Small intestine (tissue), 7 donors: ENCODE data around the gene THSD4. TPM values are rescaled to one million over a fixed set of nuclear protein-coding genes. Genes with fewer than 3 reads are reported as not detected.
A peak's percentile ranks its signal among the peaks of the same experiment; 100 is the strongest.
"Not testable (repeated sequence)": the region's sequence is repeated elsewhere in the genome, so short reads cannot be mapped to it uniquely, and the experiment has no call there.

Source experiments
- DNase-seq, 2 donors: peaks; one replicate each; pipeline versions ENCODE4 v3.0.0 to v3.0.0-alpha.2; 2013
- FAIRE-seq: peaks from 2 replicates; lab custom pipeline; 2012; peaks lifted over from hg19 to GRCh38; lab: Jason Lieb, UNC
- H3K27ac ChIP-seq, 3 donors: one replicate each; pipeline ENCODE4 v1.5.1; 2013; ENCODE audit warnings: low read length in 2 of 3, mild to moderate bottlenecking in 2 of 3, control low read depth in 1 of 3, inconsistent platforms in 1 of 3, low read depth in 1 of 3, moderate library complexity in 1 of 3
- H3K27me3 ChIP-seq, 3 donors: one replicate each; pipeline ENCODE4 v1.6.1; 2013; ENCODE audit warnings: low read length in 3 of 3, inconsistent platforms in 1 of 3; ENCODE audit not compliant: control insufficient read depth in 3 of 3, insufficient read depth in 3 of 3
- H3K36me3 ChIP-seq, 3 donors: one replicate each; pipeline ENCODE4 v1.6.1; 2013; ENCODE audit warnings: low read length in 3 of 3, inconsistent platforms in 1 of 3, low read depth in 1 of 3, mild to moderate bottlenecking in 1 of 3, moderate library complexity in 1 of 3; ENCODE audit not compliant: control insufficient read depth in 3 of 3, insufficient read depth in 2 of 3
- H3K4me1 ChIP-seq, 3 donors: one replicate each; pipeline ENCODE4 v1.6.1; 2013; ENCODE audit warnings: low read length in 2 of 3, inconsistent platforms in 1 of 3, low read depth in 1 of 3, mild to moderate bottlenecking in 1 of 3, moderate library complexity in 1 of 3; ENCODE audit not compliant: control insufficient read depth in 3 of 3, insufficient read depth in 2 of 3
- H3K4me3 ChIP-seq, 3 donors: one replicate each; pipeline ENCODE4 v1.5.1; 2013; ENCODE audit warnings: low read length in 3 of 3, control low read depth in 1 of 3, inconsistent platforms in 1 of 3, low read depth in 1 of 3, mild to moderate bottlenecking in 1 of 3, moderate library complexity in 1 of 3
- H3K9me3 ChIP-seq, 2 donors: one replicate each; pipeline ENCODE4 v1.6.1; 2013; ENCODE audit warnings: low read depth in 1 of 2, low read length in 1 of 2; ENCODE audit not compliant: control insufficient read depth in 2 of 2, insufficient read depth in 1 of 2
- WGBS, 3 donors: extraction: QIAGEN DNeasy Blood & Tissue Kit; methylation state at CpG; one replicate each; pipeline ENCODE4 v1.1.7; 2013; 5-methylcytosine and 5-hydroxymethylcytosine counted together
- polyA plus RNA-seq, 4 donors: library from polyadenylated mRNA; stranded (reverse) in 3 of 4; unstranded in 1 of 4; fragments of 200-250 nt in 3 of 4; fragments of 120-200 nt in 1 of 4; gene quantifications; one replicate each; pipeline versions ENCODE4 v1.2.1 to v1.2.3, GENCODE V29; 2013
- donor health status: healthy with polysubstance abuse.
- donor health status: control.
- donor health status: control.
- donor health status: Bipolar disorder and iron deficiency.
- donor health status: healthy.

THSD4 gene
- polyA plus RNA-seq, 4 donors: 3.6 to 14.4 (median 9.7) TPM

DNA sequence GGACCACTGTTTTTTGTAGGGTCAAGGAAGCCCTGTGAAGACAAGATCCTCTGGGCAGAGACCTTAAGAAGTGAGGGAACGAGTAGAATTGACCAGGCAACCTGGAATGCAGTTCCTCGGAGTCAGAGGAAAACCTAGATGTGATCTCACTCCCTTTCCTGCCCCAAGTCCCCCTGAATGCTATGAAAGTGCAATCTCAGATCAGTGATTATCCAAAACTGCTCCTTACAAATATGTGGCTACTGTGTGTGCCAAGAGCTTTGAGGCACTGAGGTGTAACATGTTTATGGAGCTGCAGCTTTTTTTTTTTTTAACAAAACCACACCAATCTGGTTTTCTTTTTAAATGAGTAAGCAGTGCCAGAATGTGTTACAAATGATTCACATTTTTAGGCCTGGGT, 35.8 kb downstream of the THSD4 start:
- no peaks in the 10 kb centered on the region for H3K9me3 ChIP-seq
- DNase-seq (no peak), FAIRE-seq (no peak)
- H3K27me3 ChIP-seq: no peaks in the 10 kb centered on the region
- H3K4me3 ChIP-seq: no peak overlapping the region
- WGBS, 3 donors: 71 to 78% (median 73%) methylated on average over 2 of the region's 2 CpGs
- no peak overlapping the region for H3K27ac ChIP-seq
- H3K4me1 ChIP-seq: no peaks in the 10 kb centered on the region
- H3K36me3 ChIP-seq: peaks cover 0 to 3% (median 0%) of the 10 kb centered on the region in 3 donors

GRCh38 chr15:71152542-71152941, 37.3 kb downstream of the THSD4 start:
- no peaks in the 10 kb centered on the region for H3K27me3 ChIP-seq
- H3K4me3 ChIP-seq: no peak overlapping the region
- DNase-seq (no peak), FAIRE-seq (no peak)
- no peak overlapping the region for H3K27ac ChIP-seq
- 65 to 78% (median 76%) methylated on average over 7 of the region's 7 CpGs for WGBS, 3 donors
- no peaks in the 10 kb centered on the region for H3K9me3 ChIP-seq
- H3K4me1 ChIP-seq: no peaks in the 10 kb centered on the region
- H3K36me3 ChIP-seq: peaks cover 0 to 3% (median 0%) of the 10 kb centered on the region in 3 donors

GRCh38 chr15:71153823-71154524, 38.7 kb downstream of the THSD4 start:
- peaks cover 0 to 3% (median 0%) of the 10 kb centered on the region in 3 donors for H3K36me3 ChIP-seq
- FAIRE-seq: no peak
- no peak overlapping the region for H3K27ac ChIP-seq

GRCh38 chr15:71154607-71155200, 39.4 kb downstream of the THSD4 start:
- Histone ChIP-seq H3K36me3 (peaks cover 0 to 3% (median 0%) of the 10 kb centered on the region in 3 donors), H3K4me3 (no peak overlapping the region), H3K4me1 (no peaks in the 10 kb centered on the region), H3K9me3 (no peaks in the 10 kb centered on the region), H3K27ac (no peak overlapping the region), H3K27me3 (no peaks in the 10 kb centered on the region)
- 77 to 92% (median 88%) methylated on average over 4 of the region's 4 CpGs for WGBS, 3 donors
- FAIRE-seq: no peak
- peak in 1 of 2 donors; percentile 35 for DNase-seq

More at GRCh38 chr15:71153823-71154524, 38.7 kb downstream of the THSD4 start:
- H3K4me3 ChIP-seq: no peak overlapping the region
- H3K9me3 ChIP-seq: no peaks in the 10 kb centered on the region
- no peak for DNase-seq
- H3K4me1 ChIP-seq: no peaks in the 10 kb centered on the region
- H3K27me3 ChIP-seq: no peaks in the 10 kb centered on the region
- WGBS, 3 donors: 73 to 76% (median 75%) methylated on average over 8 of the region's 8 CpGs

DNA sequence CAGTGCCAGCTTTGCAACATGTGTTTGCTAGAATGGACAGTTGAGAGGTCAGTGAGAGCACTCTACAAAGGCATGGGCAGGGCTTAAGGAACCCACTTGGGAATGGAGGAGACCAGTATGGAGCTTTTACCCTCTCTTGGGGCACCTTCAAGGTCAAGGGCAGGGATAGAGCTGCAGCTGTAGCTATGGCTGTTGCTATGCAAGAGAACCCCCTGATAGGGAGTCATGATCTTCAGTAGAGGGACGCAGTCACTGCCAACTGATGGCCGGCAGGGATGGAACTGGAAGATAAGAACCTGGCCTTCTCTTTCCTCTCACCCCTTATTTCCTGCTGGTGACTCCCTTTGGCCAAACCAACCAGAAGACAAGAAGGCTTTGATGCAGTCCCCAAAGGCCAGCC, 40.3 kb downstream of the THSD4 start:
- WGBS, 3 donors: 98 to 100% (median 100%) methylated on average over 2 of the region's 2 CpGs
- Histone ChIP-seq H3K27me3 (no peaks in the 10 kb centered on the region), H3K9me3 (no peaks in the 10 kb centered on the region), H3K4me3 (no peak overlapping the region), H3K27ac (no peak overlapping the region), H3K4me1 (no peaks in the 10 kb centered on the region), H3K36me3 (peaks cover 0 to 3% (median 0%) of the 10 kb centered on the region in 3 donors)
- FAIRE-seq (no peak), DNase-seq (no peak)

GRCh38 chr15:71160976-71161375, 45.7 kb downstream of the THSD4 start:
- FAIRE-seq: no peak
- no peak for DNase-seq
- Histone ChIP-seq H3K4me3 (no peak overlapping the region), H3K27me3 (no peaks in the 10 kb centered on the region), H3K27ac (no peak overlapping the region), H3K9me3 (no peaks in the 10 kb centered on the region), H3K4me1 (no peaks in the 10 kb centered on the region), H3K36me3 (peaks cover 0 to 4% (median 0%) of the 10 kb centered on the region in 3 donors)
- WGBS, 3 donors: 88 to 93% (median 91%) methylated on average over 1 of the region's 1 CpG

DNA sequence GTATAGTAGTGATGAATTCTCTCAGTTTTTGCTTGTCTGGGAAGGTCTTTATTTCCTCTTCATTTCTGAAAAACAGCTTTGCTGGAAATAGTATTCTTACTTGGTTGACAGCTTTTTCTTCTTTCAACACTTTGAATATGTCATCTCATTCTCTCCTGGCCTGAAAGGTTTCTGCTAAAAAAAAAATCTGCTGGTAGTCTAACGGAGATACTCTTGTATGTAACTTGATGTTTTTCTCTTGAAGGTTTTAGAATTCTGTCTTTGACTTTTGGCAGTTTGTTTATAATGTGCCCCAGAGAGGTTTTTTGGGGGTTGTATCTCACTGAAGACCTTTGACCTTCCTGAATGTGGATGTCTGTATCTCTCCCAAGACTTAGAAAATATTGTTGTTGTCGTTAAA, 47.0 kb downstream of the THSD4 start:
- H3K36me3 ChIP-seq: peaks cover 0 to 5% (median 0%) of the 10 kb centered on the region in 3 donors
- 87 to 95% (median 88%) methylated on average over 2 of the region's 2 CpGs for WGBS, 3 donors
- H3K9me3 ChIP-seq: no peaks in the 10 kb centered on the region
- no peak overlapping the region for H3K27ac ChIP-seq
- H3K27me3 ChIP-seq: no peaks in the 10 kb centered on the region
- no peak for DNase-seq
- no peak overlapping the region for H3K4me3 ChIP-seq
- no peaks in the 10 kb centered on the region for H3K4me1 ChIP-seq
- FAIRE-seq: no peak

DNA sequence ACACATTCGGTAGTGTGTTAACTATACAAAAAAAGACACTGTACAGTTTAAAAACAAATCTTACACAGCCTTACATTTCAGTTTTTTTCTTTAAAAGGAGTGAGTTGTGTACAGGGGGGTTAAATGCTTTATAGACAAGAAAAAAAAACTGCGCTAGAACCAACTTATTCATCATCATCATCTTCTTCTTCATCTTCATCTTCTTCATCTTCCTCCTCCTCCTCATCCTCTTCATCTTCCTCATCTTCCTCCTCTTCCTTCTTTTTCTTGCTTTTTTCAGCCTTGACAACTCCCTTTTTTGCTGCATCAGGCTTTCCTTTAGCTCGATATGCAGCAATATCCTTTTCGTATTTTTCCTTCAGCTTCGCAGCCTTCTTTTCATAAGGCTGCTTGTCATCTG, 49.3 kb downstream of the THSD4 start:
- H3K27me3 ChIP-seq, DNase-seq, H3K4me3 ChIP-seq, H3K27ac ChIP-seq, FAIRE-seq, H3K36me3 ChIP-seq, H3K9me3 ChIP-seq, H3K4me1 ChIP-seq: not testable (repeated sequence)
- whole genome bisulfite sequencing, 3 donors: 88 to 92% (median 89%) methylated on average over 2 of the region's 5 CpGs
